Adipocyte (in vitro differentiated cells): ENCODE data around the gene KLHL11.
A peak's percentile ranks its signal among the peaks of the same experiment; 100 is the strongest.
"Not testable (repeated sequence)": the region's sequence is repeated elsewhere in the genome, so short reads cannot be mapped to it uniquely, and the experiment has no call there.

Source experiments
- DNase-seq: peaks from one replicate; pipeline ENCODE4 v3.0.0-alpha.2; 2015; ENCODE audit warnings: low read depth
- H3K27me3 ChIP-seq: replicated peaks from 2 replicates; pipeline ENCODE4 v1.7.0; 2013; ENCODE audit warnings: mild to moderate bottlenecking, low read length, moderate library complexity; ENCODE audit not compliant: control insufficient read depth, insufficient read depth
- H3K36me3 ChIP-seq: 2 replicates; pipeline ENCODE4 v1.7.0; 2013; ENCODE audit warnings: low read length, mild to moderate bottlenecking, moderate library complexity; ENCODE audit not compliant: control insufficient read depth, insufficient read depth, severe bottlenecking
- H3K4me1 ChIP-seq: 2 replicates; pipeline ENCODE4 v1.7.0; 2013; ENCODE audit warnings: mild to moderate bottlenecking, low read length, moderate library complexity; ENCODE audit not compliant: control insufficient read depth, insufficient read depth
- H3K4me3 ChIP-seq: 2 replicates; pipeline ENCODE4 v1.7.0; 2013; ENCODE audit warnings: mild to moderate bottlenecking, low read length, moderate library complexity
- H3K9ac ChIP-seq: 2 replicates; pipeline ENCODE4 v1.7.0; 2013; ENCODE audit warnings: mild to moderate bottlenecking, low read length, moderate library complexity
- H3K9me3 ChIP-seq: 2 replicates; pipeline ENCODE4 v1.7.0; 2013; ENCODE audit warnings: mild to moderate bottlenecking, low read length, moderate library complexity; ENCODE audit not compliant: control insufficient read depth

The KLHL11 gene

GRCh38 chr17:41882756-41883155 is 17.5 kb upstream of the KLHL11 start:
- H3K4me1 ChIP-seq, result no peaks in the 10 kb centered on the region
- H3K27me3 ChIP-seq, result no peaks in the 10 kb centered on the region
- H3K36me3 ChIP-seq, result peaks cover 97% of the 10 kb centered on the region

GRCh38 chr17:41880130-41880529 is 14.9 kb upstream of the KLHL11 start:
- Histone ChIP-seq H3K27me3 (no peaks in the 10 kb centered on the region), H3K36me3 (peaks cover 85% of the 10 kb centered on the region), H3K9ac (no peak overlapping the region), H3K4me1 (no peaks in the 10 kb centered on the region), H3K4me3 (no peak overlapping the region), H3K9me3 (no peaks in the 10 kb centered on the region)
- no peak for DNase-seq

More at GRCh38 chr17:41882756-41883155, 17.5 kb upstream of the KLHL11 start:
- no peak overlapping the region for H3K4me3 ChIP-seq
- H3K9me3 ChIP-seq, result no peaks in the 10 kb centered on the region
- no peak for DNase-seq
- H3K9ac ChIP-seq, result no peak overlapping the region

- peaks cover 83% of the 10 kb centered on the region for H3K36me3 ChIP-seq
- not testable (repeated sequence) for DNase-seq, H3K4me1 ChIP-seq, H3K9me3 ChIP-seq, H3K9ac ChIP-seq, H3K4me3 ChIP-seq, H3K27me3 ChIP-seq
Measured at GRCh38 chr17:41874293-41874670, 9.1 kb upstream of the KLHL11 start.

GRCh38 chr17:41873559-41874292 is 8.5 kb upstream of the KLHL11 start:
- H3K4me3 ChIP-seq, result no peak overlapping the region
- no peaks in the 10 kb centered on the region for H3K9me3 ChIP-seq
- no peak for DNase-seq
- no peaks in the 10 kb centered on the region for H3K27me3 ChIP-seq
- H3K9ac ChIP-seq, result peak overlapping the region; percentile 2
- peaks cover 7% of the 10 kb centered on the region for H3K4me1 ChIP-seq
- H3K36me3 ChIP-seq, result peaks cover 83% of the 10 kb centered on the region

- DNase-seq, result no peak
- H3K9ac ChIP-seq, result no peak overlapping the region
- peaks cover 81% of the 10 kb centered on the region for H3K36me3 ChIP-seq
- no peaks in the 10 kb centered on the region for H3K9me3 ChIP-seq
- H3K4me3 ChIP-seq, result no peak overlapping the region
- no peaks in the 10 kb centered on the region for H3K27me3 ChIP-seq
- H3K4me1 ChIP-seq, result peaks cover 7% of the 10 kb centered on the region
Measured at GRCh38 chr17:41871789-41872188, 6.6 kb upstream of the KLHL11 start.

GRCh38 chr17:41870627-41871026 is 5.4 kb upstream of the KLHL11 start:
- Histone ChIP-seq H3K9ac (no peak overlapping the region), H3K4me1 (peaks cover 7% of the 10 kb centered on the region), H3K27me3 (no peaks in the 10 kb centered on the region), H3K9me3 (no peaks in the 10 kb centered on the region), H3K36me3 (peaks cover 83% of the 10 kb centered on the region), H3K4me3 (no peak overlapping the region)
- no peak for DNase-seq

- H3K9me3 ChIP-seq, result no peaks in the 10 kb centered on the region
- peaks cover 81% of the 10 kb centered on the region for H3K36me3 ChIP-seq
- no peak for DNase-seq
- no peak overlapping the region for H3K9ac ChIP-seq
- peaks cover 7% of the 10 kb centered on the region for H3K4me1 ChIP-seq
- H3K27me3 ChIP-seq, result no peaks in the 10 kb centered on the region
- no peak overlapping the region for H3K4me3 ChIP-seq
Measured at GRCh38 chr17:41870097-41870496, 4.9 kb upstream of the KLHL11 start.

GRCh38 chr17:41869426-41869825 is 4.2 kb upstream of the KLHL11 start:
- Histone ChIP-seq H3K27me3 (no peaks in the 10 kb centered on the region), H3K4me3 (no peak overlapping the region), H3K36me3 (peaks cover 77% of the 10 kb centered on the region), H3K4me1 (peaks cover 8% of the 10 kb centered on the region), H3K9me3 (no peaks in the 10 kb centered on the region), H3K9ac (peak overlapping the region; percentile 6)
- DNase-seq, result no peak

GRCh38 chr17:41868568-41868967 is 3.3 kb upstream of the KLHL11 start:
- no peaks in the 10 kb centered on the region for H3K9me3 ChIP-seq
- H3K9ac ChIP-seq, result no peak overlapping the region
- H3K4me3 ChIP-seq, result no peak overlapping the region
- peaks cover 71% of the 10 kb centered on the region for H3K36me3 ChIP-seq
- DNase-seq, result no peak
- peaks cover 11% of the 10 kb centered on the region for H3K4me1 ChIP-seq
- H3K27me3 ChIP-seq, result no peaks in the 10 kb centered on the region

GRCh38 chr17:41865596-41865893 is 322 bp upstream of the KLHL11 start:
- H3K9me3 ChIP-seq, result no peaks in the 10 kb centered on the region
- peak overlapping the region; percentile 92 for H3K4me3 ChIP-seq
- peak overlapping the region; percentile 60 for H3K9ac ChIP-seq
- H3K36me3 ChIP-seq, result peaks cover 40% of the 10 kb centered on the region
- no peak for DNase-seq
- peaks cover 14% of the 10 kb centered on the region for H3K4me1 ChIP-seq
- no peaks in the 10 kb centered on the region for H3K27me3 ChIP-seq

- DNase-seq, result no peak
- H3K9me3 ChIP-seq, result no peaks in the 10 kb centered on the region
- peaks cover 14% of the 10 kb centered on the region for H3K4me1 ChIP-seq
- peak overlapping the region; percentile 96 for H3K9ac ChIP-seq
- H3K36me3 ChIP-seq, result peaks cover 30% of the 10 kb centered on the region
- H3K27me3 ChIP-seq, result no peaks in the 10 kb centered on the region
- H3K4me3 ChIP-seq, result peak overlapping the region; percentile 92
Measured at GRCh38 chr17:41864498-41864835, 756 bp downstream of the KLHL11 start.
